Ishikawa (cell line): Measurements from ENCODE around the gene ASIP.

Experiments
- CREB1 ChIP-seq: IDR thresholded peaks from 2 replicates; pipeline ENCODE4 v1.6.1; 2012; ENCODE audit warnings: low read depth
- EP300 ChIP-seq: IDR thresholded peaks from 2 replicates; pipeline ENCODE4 v1.6.1; 2012; ENCODE audit warnings: borderline replicate concordance
- TAF1 ChIP-seq: IDR thresholded peaks from 2 replicates; pipeline ENCODE4 v1.6.1; 2012; ENCODE audit warnings: low read depth, mild to moderate bottlenecking
- TF ChIP-seq, protein P1 (sequence below): IDR thresholded peaks from 2 replicates; pipeline ENCODE4 v1.6.1; 2012

DNA sequence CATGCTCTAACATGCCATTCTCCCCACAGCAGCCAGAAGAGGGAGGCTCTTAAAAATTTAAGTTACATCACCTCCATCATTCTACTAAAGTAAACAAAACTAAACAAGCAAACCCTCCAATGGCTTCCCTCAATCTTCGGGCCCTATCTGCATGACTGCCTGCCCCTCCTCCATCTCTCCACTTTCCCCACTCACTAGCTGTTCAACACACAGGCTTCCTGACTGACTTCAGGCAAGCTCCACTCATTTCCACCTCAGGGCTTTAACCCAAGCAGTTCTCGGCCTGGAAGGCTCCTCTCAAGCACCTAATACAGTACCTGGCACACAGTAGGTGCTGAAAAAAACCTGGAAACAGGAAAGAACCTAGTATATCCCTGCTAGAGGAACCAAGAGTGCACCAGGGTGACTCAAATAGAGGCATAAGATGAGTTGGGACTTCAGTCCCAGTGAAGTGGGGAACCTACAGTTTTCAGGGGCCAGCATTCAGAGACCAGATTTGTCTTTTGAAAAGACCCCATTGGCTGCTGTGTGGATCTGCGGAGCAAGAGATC is 59.1 kb downstream of the ASIP start:
- TF ChIP-seq, protein P1, sequence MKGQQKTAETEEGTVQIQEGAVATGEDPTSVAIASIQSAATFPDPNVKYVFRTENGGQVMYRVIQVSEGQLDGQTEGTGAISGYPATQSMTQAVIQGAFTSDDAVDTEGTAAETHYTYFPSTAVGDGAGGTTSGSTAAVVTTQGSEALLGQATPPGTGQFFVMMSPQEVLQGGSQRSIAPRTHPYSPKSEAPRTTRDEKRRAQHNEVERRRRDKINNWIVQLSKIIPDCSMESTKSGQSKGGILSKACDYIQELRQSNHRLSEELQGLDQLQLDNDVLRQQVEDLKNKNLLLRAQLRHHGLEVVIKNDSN: no peak
- TF ChIP-seq EP300 (no peak), TAF1 (no peak), CREB1 (no peak)
